Liver (tissue), 3 donors: ENCODE data around the gene SYT2.

Experiments used
- EGR1 ChIP-seq, 2 donors: IDR thresholded peaks; 2 replicates each; pipeline ENCODE4 v1.6.1; 2016 to 2018; ENCODE audit warnings: antibody characterized with exemption in 2 of 2, low read depth in 2 of 2
- RAD21 ChIP-seq, 2 donors: IDR thresholded peaks; 2 replicates each; pipeline ENCODE4 v1.6.1; 2016; ENCODE audit warnings: antibody characterized with exemption in 2 of 2, mild to moderate bottlenecking in 2 of 2
- TF ChIP-seq, protein P1 (sequence below): fragments of 150-350 bp; IDR thresholded peaks from 2 replicates; pipeline ENCODE4 v1.5.1; 2017; ENCODE audit warnings: improper control_type of control experiment, low read depth, low read length; ENCODE audit not compliant: missing input control
- donor health status: healthy.
- donor health status: healthy.

DNA sequence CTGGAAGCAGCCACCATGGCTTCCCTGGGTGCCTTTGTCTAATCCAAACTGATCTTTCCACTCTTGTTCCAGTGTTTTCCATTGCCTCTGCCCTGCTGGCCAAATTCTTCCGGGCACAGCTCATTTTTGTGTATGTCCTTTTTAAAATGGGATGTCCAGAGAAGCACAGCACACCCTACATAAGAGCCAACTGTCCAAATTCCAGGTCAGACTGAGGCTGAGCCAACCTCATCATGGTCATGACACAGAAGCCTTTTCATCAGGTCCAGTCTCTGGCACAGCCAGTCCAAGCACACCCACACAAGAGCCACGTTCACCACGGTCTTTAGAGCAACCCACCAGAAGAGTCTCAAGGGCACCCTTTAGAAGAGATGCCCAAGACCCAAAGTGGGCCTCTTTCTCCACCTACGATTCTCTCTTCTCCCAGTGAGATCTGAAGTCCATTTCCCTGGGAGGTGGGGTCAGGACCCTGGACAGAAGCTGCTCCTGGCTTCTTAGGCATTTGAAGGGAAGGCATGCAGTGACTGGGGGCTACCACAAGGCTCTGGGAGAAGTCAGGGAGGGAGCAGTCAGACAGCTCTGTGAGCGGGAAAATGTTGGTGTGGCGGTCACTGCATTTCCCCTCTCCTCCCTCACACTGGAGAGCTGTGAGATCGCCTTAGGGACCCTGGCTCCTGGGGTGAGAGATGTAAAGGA is 53.2 kb downstream of the SYT2 start:
- TF ChIP-seq, protein P1, sequence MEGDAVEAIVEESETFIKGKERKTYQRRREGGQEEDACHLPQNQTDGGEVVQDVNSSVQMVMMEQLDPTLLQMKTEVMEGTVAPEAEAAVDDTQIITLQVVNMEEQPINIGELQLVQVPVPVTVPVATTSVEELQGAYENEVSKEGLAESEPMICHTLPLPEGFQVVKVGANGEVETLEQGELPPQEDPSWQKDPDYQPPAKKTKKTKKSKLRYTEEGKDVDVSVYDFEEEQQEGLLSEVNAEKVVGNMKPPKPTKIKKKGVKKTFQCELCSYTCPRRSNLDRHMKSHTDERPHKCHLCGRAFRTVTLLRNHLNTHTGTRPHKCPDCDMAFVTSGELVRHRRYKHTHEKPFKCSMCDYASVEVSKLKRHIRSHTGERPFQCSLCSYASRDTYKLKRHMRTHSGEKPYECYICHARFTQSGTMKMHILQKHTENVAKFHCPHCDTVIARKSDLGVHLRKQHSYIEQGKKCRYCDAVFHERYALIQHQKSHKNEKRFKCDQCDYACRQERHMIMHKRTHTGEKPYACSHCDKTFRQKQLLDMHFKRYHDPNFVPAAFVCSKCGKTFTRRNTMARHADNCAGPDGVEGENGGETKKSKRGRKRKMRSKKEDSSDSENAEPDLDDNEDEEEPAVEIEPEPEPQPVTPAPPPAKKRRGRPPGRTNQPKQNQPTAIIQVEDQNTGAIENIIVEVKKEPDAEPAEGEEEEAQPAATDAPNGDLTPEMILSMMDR, result no peak
- TF ChIP-seq RAD21 (IDR thresholded peaks at IDR 0.05) (no peak), EGR1 (IDR thresholded peaks at IDR 0.05; ENCODE audit: low read depth in 2 of 2) (no peak)
